Ishikawa (cell line): ENCODE measurements around the gene MAST2.
A peak's percentile ranks its signal among the peaks of the same experiment; 100 is the strongest.

ENCODE experiments used
- CEBPB ChIP-seq: IDR thresholded peaks from 2 replicates; pipeline ENCODE4 v1.6.1; 2012
- CREB1 ChIP-seq: IDR thresholded peaks from 2 replicates; pipeline ENCODE4 v1.6.1; 2012; ENCODE audit warnings: low read depth
- EGR1 ChIP-seq: IDR thresholded peaks from 2 replicates; pipeline ENCODE4 v1.6.1; 2012
- EP300 ChIP-seq: IDR thresholded peaks from 2 replicates; pipeline ENCODE4 v1.6.1; 2012; ENCODE audit warnings: borderline replicate concordance
- FOXM1 ChIP-seq: IDR thresholded peaks from 2 replicates; pipeline ENCODE4 v1.6.1; 2012; ENCODE audit warnings: low read depth, borderline replicate concordance
- NFIC ChIP-seq: IDR thresholded peaks from 2 replicates; pipeline ENCODE4 v1.6.1; 2012
- RAD21 ChIP-seq: IDR thresholded peaks from 2 replicates; pipeline ENCODE4 v1.6.1; 2012; ENCODE audit warnings: low read depth
- TAF1 ChIP-seq: IDR thresholded peaks from 2 replicates; pipeline ENCODE4 v1.6.1; 2012; ENCODE audit warnings: low read depth, mild to moderate bottlenecking
- TCF12 ChIP-seq: IDR thresholded peaks from 2 replicates; pipeline ENCODE4 v1.6.1; 2012; ENCODE audit warnings: low read depth
- TEAD4 ChIP-seq: IDR thresholded peaks from 2 replicates; pipeline ENCODE4 v1.6.1; 2012
- YY1 ChIP-seq: IDR thresholded peaks from 2 replicates; pipeline ENCODE4 v1.6.1; 2012; ENCODE audit warnings: low read depth
- ZBTB7A ChIP-seq: IDR thresholded peaks from 2 replicates; pipeline ENCODE4 v1.6.1; 2012; ENCODE audit warnings: low read depth
- TF ChIP-seq, protein P1 (sequence below): IDR thresholded peaks from 2 replicates; pipeline ENCODE4 v1.6.1; 2012; ENCODE audit warnings: low read depth, mild to moderate bottlenecking
- TF ChIP-seq, protein P2 (sequence below): IDR thresholded peaks from 2 replicates; pipeline ENCODE4 v1.6.1; 2012
- TF ChIP-seq, protein P3 (sequence below): IDR thresholded peaks from 2 replicates; pipeline ENCODE4 v1.6.1; 2012

MAST2 gene

DNA sequence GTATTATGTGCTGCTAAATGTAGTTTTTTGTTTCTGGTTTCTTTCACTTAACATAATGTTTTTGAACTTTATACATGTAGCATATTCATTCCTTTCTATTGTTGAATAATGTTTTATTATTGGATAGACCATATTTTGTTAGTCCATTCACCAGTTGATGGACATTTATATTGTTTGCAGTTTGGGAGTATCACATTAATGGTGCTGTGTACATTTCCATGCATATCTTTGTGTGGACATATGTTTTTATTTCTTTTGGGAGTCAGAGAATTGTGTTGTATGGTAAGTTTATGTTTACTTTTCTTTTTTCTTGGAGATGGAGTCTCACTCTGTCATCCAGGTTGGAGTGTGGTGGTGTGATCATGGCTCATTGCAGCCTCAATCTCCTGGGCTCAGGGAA lies 134.6 kb downstream of the MAST2 start:
- TF ChIP-seq, protein P1, sequence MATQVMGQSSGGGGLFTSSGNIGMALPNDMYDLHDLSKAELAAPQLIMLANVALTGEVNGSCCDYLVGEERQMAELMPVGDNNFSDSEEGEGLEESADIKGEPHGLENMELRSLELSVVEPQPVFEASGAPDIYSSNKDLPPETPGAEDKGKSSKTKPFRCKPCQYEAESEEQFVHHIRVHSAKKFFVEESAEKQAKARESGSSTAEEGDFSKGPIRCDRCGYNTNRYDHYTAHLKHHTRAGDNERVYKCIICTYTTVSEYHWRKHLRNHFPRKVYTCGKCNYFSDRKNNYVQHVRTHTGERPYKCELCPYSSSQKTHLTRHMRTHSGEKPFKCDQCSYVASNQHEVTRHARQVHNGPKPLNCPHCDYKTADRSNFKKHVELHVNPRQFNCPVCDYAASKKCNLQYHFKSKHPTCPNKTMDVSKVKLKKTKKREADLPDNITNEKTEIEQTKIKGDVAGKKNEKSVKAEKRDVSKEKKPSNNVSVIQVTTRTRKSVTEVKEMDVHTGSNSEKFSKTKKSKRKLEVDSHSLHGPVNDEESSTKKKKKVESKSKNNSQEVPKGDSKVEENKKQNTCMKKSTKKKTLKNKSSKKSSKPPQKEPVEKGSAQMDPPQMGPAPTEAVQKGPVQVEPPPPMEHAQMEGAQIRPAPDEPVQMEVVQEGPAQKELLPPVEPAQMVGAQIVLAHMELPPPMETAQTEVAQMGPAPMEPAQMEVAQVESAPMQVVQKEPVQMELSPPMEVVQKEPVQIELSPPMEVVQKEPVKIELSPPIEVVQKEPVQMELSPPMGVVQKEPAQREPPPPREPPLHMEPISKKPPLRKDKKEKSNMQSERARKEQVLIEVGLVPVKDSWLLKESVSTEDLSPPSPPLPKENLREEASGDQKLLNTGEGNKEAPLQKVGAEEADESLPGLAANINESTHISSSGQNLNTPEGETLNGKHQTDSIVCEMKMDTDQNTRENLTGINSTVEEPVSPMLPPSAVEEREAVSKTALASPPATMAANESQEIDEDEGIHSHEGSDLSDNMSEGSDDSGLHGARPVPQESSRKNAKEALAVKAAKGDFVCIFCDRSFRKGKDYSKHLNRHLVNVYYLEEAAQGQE: no peak
- no peak for TF ChIP-seq NFIC
- TF ChIP-seq EGR1: no peak
- TF ChIP-seq TCF12: no peak
- no peak for TF ChIP-seq FOXM1
- no peak for TF ChIP-seq RAD21
- TF ChIP-seq, protein P2, sequence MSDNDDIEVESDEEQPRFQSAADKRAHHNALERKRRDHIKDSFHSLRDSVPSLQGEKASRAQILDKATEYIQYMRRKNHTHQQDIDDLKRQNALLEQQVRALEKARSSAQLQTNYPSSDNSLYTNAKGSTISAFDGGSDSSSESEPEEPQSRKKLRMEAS: no peak
- no peak for TF ChIP-seq EP300
- no peak for TF ChIP-seq ZBTB7A
- no peak for TF ChIP-seq TEAD4
- TF ChIP-seq, protein P3, sequence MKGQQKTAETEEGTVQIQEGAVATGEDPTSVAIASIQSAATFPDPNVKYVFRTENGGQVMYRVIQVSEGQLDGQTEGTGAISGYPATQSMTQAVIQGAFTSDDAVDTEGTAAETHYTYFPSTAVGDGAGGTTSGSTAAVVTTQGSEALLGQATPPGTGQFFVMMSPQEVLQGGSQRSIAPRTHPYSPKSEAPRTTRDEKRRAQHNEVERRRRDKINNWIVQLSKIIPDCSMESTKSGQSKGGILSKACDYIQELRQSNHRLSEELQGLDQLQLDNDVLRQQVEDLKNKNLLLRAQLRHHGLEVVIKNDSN: no peak
- TF ChIP-seq CEBPB: no peak
- no peak for TF ChIP-seq CREB1
- no peak for TF ChIP-seq TAF1
- TF ChIP-seq YY1: no peak

DNA sequence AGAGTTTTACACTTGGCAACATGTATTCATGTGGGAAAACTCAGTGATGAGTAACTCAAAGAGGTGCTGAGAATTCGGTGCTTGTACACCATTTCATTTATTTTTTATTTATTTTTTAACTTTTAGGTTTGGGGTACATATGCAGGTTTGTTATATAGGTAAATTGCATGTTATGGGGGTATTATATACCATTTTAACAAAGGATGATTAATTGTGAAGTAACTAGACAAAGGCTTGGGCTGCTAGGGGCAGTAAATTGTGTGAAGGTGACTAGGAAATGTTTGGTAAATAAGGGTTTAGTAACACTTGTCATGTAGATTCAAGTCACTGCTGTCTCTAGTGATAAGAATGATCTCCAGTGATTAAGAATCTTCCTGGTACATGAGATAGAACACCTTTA lies 139.0 kb downstream of the MAST2 start:
- TF ChIP-seq, protein P3: no peak
- TF ChIP-seq, protein P1: no peak
- TF ChIP-seq NFIC: no peak

DNA sequence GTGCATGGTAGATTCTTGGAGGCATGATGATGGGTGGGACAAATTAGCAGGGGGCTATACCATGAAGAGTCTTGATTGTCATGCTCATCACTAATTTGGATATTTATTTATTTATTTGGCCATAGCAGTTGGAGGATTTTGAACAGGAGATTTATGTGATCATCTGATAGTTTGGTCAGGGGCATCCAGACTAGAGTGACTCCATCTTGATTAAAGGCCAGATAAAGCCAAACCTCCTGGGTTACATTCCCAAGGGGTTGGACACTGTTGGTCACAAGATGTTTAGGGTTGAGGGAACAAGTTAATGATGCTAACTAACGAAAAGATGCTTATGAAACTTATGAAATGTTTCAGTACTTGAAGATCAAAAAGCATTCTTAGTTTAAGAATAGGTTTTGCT lies 139.8 kb downstream of the MAST2 start:
- TF ChIP-seq TEAD4: no peak
- TF ChIP-seq CEBPB: no peak

DNA sequence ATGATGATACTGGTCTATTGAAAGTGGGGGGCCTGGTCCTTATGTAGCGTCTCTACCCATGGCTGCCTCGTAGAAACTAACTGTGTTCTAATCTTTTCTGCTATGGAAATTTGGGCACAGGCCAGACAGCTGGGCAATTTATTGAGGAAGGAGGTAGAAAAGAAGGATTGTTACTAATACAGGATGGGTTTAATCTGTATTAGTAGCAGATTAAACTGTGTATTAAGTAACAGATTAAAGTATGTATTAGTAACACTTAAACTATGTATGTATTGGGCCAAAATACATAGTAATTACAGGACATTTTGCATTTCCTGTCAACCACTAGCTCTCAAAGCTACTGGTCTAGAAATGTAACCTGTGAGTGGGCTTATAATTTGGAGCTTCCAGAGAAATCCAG lies 142.0 kb downstream of the MAST2 start:
- TF ChIP-seq NFIC: 0 out of 2 replicates have a peak, but pooled peaks have one; percentile 22
- TF ChIP-seq, protein P3: no peak

DNA sequence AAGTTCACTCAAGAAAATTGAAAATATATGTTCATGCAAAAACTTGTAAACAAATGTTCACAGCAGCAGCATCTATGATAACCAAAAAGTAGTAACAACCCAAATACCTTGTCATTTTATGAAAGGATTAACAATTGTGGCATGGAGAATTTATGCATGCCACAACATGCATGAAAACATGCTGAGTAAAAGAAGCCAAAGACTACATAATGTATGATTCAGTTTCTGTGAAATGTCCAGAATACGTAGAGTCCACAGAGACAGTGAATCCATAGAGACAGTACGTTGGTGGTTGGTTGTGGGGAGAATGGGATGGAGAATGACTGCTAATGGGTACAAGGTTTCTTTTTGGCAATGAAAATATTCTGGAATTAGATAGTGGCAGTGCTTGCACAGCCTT lies 148.7 kb downstream of the MAST2 start:
- TF ChIP-seq FOXM1: no peak

DNA sequence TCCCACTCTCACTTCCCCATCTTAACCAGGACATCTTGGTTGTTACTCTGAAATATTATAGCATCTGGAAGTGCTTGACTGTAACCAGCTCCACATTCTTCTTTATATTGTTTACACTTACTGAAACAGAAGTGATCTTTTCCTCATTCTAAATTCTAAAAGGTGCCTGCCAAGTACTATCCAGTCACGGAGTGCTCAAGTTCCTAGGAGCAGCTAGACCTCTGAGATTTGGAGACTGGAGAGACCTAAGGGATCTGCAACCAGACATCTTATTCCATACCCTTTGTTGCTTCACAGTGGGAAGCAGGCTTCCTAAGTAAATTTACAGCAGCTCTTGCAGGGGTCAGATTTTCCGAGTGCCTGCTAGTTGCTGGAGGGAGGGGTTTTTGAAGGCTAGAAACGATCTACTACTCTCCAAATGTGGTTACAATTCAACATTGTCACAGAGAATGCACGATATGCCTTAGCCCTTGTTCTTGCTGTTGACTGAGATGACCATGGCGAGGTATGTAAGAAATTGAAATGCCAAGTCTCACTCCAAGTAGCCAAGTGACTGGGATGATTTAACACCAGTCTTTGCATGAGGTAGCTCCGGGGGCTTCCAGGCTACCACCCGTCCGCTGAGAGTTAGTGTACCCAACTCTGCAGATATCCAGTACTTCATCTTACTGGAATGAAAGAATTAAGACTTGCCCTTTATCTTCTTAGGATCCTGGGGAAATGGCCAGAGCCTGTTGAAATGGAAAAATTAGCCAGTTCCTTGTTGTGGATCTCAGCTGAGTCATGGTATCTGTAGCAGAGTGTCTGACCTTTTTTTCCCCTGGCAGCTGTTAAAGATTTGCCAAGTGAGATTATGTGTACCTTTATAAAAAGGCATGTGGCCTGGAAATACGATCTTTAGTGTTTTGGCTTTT lies 150.8 kb downstream of the MAST2 start:
- TF ChIP-seq NFIC (no peak), TEAD4 (no peak), YY1 (no peak), CREB1 (no peak), TCF12 (no peak), FOXM1 (no peak), RAD21 (no peak)
- TF ChIP-seq, protein P2: no peak
- TF ChIP-seq, protein P1: no peak
- TF ChIP-seq, protein P3: no peak
